ENCODE measurements around the gene MEF2C.

The MEF2C gene

DNA sequence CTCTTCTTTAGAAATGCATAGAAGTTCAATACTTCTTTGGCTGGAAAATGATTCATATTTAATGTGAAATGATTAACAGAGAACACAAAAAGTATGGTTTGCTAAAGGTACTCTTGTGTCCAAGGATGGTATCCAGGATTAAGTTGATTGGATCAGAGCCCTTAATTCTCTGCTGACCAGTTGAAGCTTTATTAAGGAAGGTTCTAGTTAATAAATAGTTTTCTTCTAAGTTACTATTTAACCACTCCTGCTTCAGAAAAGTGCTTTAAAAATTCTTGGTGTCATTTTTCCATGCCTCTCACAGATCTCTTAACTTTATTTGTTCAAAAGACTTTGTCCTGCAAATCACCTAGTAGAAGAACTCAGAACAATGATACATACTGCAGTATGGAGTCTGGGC, 134.3 kb downstream of the MEF2C start:
- no peak for DNase-seq

GRCh38 chr5:88746438-88746882, 136.5 kb downstream of the MEF2C start:
- no peak for DNase-seq

DNA sequence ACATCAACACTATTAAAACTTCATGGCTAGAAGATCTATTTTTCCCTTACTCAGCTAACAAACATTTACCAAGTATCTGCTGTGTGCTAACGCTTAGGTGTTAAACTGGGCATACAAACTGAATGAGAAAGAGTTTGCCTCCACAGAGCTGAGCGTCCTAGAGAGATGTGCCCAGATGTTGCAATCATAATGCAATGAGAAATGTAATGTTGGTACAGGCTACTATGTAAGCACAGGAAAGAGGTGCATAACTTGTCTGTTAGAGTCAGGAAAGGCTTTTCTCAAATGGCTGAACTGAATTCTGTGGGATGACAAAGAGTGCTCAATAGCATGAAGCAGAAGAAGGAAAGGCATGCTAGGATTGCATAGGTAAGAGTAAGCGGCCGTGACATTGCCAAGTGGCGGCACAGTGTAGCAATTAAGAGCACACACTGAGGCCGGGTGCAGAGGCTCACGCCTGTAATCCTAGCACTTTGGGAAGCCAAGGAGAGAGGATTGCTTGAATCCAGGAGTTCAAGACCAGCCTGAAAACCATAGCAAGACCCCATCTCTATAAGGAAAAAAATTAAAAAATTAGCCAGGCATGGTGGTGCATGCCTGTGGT, 137.8 kb downstream of the MEF2C start:
- no peak for DNase-seq

- no peak for DNase-seq
Measured at GRCh38 chr5:88743231-88743834, 139.7 kb downstream of the MEF2C start.

- no peak for DNase-seq
Measured at GRCh38 chr5:88741964-88742363, 141.0 kb downstream of the MEF2C start.

DNA sequence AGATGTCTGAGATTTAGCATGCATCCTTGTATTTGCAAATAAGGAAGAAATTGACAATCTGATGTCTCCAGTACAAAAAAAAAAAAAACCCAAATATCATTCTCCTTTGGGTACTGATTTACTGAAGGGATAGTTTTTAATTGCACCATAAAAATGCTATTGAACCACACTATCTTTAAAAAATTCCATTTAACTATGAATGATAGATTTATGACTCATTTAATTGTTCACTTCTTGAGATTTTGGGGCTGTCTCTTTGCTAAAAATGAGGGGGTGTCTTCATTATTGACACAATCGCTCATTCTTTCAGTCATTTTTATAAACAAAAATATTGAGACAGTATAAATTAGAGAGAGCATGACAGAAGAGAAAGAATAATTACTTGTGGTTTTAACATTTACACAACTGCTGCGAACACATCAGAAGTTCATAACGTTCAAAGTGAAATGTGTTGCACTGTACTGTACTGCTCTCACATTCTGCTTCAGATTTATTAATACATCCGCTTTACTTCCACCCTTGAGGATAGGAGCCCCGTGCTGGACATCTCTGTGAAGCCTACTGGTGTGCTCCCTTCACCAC, 142.3 kb downstream of the MEF2C start:
- no peak for DNase-seq

GRCh38 chr5:88736494-88736893, 146.5 kb downstream of the MEF2C start:
- no peak for DNase-seq

- DNase-seq = no peak
Measured at GRCh38 chr5:88734983-88735382, 148.0 kb downstream of the MEF2C start.

- DNase-seq = peak; percentile 51
Measured at GRCh38 chr5:88734191-88734640, 148.8 kb downstream of the MEF2C start.

- DNase-seq = no peak
Measured at GRCh38 chr5:88732862-88733261, 150.1 kb downstream of the MEF2C start.

DNA sequence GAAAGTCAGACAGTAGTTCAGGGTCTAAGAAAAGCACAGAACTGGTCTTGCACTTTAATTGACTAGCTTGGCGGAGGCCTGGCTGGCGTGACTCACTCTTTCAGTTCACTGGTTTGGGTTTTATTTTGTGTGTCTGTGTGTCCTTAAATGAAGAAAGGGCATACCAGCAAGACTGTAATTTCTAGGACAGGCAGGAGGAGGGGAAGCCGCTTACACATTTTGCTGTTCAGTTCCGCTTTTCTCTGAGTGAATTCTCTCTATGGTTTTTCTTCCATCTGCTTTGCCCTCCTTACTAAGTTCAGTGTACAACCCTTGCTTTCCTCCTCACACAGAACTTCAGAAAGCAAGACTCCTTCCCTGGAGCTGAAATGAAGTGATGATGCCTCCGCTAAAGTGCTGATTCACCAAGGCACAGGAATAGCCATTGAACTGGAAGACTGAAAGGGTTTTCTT, 150.8 kb downstream of the MEF2C start:
- DNase-seq = peak; percentile 25

DNA sequence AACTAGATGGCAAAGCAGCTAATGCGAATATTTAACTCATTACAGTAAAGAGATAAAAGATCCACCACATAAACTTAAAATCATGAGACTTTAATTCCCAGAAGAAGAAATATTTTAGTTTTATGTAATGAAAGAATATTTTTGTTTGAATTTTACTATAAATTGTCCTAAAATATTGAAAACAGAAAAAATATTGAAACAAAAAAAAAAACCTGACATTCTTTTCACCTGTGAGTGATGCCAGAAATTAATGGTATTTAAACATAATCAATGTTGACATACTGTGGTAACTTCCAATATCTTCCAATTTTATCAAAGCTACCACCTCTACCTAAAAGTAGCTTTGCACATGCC, 153.2 kb downstream of the MEF2C start:
- DNase-seq = no peak

- DNase-seq = peak; percentile 57
Measured at GRCh38 chr5:88729084-88729828, 153.7 kb downstream of the MEF2C start.

DNA sequence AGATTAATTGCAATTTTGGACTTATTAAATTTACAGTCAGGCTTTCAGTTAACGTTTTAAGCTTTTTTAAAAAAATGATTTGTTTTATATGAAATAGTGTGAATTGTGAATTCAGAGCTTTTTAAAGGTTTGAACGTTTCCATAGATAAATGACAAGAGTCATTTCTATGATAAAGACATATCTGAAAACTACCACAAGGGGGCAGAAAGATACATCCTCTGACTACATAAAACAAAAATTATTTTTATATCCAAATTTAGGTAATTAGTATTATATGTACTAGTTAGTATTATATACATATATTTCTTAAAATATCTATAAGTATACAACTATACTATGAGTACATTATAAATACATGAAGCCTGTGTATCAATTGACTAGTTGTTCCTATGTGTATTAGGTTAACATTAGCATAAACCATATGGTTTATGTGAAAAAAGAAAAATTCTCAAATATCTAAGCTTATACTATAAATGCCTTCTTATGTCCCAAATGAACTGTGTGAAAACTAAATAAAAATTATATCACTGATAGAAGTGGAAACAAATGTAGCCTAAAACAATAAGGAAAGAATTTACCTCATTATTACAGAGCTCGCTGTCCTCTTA, 155.2 kb downstream of the MEF2C start:
- DNase-seq = no peak

DNA sequence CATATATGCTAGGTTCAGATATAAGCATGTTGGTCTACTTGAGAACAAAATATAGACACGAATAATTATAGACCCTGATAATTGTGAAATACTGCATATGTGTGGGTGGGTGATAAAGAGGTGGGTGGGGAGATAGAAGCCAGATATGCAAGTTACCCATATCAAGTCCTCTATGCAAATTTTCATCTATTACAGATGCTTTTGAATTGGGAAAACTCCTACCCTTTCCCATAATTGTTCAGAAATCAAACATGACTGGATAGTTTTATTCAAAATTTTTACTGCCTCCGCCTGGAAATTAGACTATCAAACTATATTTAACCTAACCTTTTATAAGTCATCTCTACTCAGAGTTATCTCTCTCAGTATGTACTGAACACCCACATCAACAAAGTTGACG, 157.5 kb downstream of the MEF2C start:
- DNase-seq = no peak

DNA sequence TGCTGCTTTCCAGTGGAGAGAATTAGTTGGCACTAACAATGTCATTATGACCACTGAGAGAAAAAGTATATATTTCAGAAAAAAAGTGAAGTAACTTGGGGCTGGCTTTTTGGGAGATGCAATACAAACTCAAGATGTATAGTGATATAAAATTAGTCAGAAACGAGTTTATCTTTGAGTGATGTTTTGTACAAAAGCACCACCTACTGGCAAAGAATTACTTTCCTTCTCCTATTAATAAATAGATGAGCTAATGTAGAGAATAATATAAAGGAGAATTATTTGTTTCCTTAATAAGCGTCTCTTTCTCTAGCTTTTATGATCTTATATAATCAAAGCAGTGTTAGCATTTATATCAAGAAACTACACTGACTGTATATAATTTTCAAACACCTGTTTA, 158.8 kb downstream of the MEF2C start:
- DNase-seq = no peak

DNA sequence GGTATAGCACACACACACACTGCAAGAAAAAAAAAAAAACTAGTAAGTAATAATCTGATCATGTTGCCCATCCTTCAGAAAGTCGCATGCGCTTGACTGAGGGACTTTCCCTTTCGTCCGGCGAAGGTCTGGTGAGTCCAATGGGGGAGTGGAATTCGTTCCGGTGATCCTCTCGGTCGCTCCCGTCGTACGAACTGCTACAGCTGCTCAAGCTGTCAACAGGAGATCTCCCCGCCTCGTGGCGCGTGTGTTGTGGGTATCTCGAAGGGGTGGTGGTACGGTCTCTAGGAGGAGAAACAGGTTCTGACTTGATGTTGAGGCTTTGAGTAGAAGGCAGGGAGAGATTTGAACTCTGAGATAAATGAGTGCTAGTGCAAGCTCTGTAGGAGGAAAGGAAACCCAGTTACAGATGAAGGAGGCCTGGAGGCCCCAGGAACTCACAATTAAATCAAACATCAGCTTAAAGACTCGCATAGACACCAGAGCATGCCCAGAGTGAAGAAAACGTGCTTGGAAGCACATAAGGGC, 160.4 kb downstream of the MEF2C start:
- no peak for DNase-seq

DNA sequence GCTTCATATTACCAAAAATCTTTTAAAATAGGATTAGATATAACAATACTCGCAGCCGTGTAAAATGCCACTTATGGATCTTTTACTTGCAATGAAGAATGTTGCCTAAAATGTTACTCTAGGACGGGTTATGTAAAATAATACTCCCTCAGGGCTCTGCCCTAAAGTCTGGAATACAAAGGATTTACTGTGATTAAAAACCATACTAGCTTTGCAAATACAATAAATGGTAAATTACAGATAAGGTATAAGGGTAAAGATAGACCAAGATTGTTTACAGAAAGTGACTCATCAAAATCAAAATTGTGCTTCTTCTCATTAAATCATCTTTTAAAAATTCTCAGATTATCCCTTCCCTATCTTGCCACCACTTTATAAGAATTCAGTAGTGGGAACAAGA, 163.6 kb downstream of the MEF2C start:
- DNase-seq = no peak

DNA sequence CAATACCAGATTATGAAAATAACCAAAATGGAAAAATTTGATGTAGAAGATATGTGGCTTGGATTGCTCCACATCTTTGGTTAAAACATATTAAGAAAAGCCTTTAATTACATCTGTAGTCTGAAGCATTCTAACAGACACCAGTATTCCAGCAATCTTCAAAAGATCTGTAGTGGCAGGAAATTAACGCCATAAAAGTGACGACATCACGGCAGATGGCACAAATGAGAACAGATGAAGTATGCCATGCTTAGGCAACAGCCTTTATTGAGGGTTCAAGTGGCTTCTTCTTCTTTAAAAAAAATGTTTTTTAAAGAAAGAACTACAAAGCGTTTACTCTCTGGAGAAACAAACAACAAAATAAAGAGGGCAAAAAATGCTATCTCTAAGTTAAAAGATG, 164.2 kb downstream of the MEF2C start:
- no peak for DNase-seq

DNA sequence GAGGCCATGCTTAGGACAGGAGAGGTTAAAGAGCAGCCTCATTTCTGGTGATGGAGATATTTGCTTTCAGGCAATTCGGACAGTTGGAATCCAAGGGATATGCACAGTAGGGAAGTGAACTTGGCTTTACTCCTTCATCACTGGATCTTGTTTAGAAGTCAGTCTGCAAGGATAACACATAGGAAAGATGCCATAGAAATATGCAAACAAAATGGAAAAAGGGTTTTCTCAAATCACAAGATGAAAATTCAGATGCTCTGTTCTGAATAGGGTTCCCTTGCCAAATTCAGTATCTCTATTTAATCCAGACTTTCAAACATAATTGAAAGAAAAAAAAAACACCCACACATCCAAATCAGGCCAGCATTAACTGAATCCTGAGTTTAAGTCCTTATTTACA, 166.9 kb downstream of the MEF2C start:
- no peak for DNase-seq

DNA sequence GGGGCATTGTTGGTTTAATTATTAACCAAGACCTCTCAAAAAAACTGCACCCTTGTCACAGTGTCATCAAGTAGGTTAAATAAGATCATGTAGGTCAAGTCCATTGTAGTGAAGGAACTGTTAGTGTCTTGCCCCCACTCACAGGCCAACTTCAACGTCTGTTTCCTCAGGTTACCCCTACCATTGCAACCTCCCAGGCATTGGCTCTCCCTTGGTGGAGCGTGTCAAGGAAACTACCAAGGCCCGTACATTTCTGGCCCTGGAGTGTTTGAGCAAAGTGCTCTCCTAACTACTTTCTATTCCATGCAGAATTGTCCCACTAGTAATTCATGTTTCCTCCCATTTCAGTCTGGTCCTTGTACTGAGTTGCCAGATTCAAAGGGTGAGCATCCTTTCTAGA, 167.5 kb downstream of the MEF2C start:
- DNase-seq = no peak

DNA sequence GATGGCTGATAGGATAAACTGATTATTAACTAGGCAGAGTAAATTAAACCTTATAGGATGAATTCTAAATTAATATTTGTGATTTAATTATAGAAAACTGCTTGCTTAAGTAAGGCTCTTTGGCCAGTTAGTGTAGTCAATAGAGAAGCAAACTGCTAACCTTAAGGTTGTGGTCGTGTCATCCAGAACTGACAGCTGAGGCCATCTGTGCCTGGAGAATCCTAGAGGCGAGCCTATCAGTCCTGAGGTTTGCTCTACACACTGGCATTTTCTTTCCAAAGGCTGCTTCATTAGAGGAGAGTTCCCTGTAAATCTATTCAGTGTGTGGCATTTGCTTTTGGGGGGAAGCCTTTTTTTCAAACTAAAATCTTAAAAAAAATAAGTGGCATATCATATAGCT, 169.2 kb downstream of the MEF2C start:
- DNase-seq = no peak

DNA sequence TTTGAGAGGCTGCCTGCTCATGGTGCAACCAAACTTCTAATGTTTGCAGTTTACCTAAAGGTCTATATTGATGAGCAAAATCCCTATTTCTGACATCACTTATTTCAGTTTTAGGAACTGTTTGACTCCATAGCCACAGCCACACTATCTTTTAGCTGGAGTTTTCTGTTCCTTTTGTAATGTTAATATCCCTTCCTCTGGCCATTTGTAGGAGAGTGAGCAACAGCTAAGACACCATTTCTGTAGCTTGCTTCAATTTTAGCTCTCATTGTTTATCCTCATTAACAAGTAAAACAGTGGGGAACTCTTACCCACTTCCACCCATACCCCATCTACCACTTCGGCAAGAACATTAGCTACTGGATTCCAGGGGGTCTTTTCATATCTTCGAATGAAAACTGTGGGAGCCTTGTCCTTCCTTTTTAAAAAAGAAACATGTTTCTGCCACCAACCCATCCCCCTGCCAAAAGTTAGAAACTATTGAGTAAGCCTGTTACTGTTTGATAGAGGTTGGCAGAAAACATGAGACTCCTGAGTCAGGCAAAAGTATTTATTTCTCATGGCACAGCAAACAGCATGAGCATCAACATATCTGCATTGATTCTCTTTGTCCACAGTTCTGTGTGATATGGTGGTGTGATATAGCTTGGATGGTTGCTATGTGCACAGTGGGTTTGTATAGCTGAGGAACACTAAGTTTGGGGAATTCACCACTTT, 174.1 kb downstream of the MEF2C start:
- no peak for DNase-seq

Measured in CD4-positive, alpha-beta T cell treated with Interferon gamma for 1 hour (primary cell).